Tibial artery (tissue), 4 donors: Measurements from ENCODE around the gene CCDC91.

Experiments used
- DNase-seq, 2 donors: peaks; one replicate each; pipeline ENCODE4 v3.0.0-alpha.2; 2019
- H3K27ac ChIP-seq, 2 donors: fragments of 200-600 bp; sonication (generic) in 1 of 2; 1 replicate in 1 of 2; 2 replicates in 1 of 2; pipeline ENCODE4 v1.5.1; 2018 to 2019; ENCODE audit warnings: mild to moderate bottlenecking in 1 of 2
- H3K27me3 ChIP-seq, 2 donors: fragments of 200-600 bp; sonication (generic) in 1 of 2; one replicate each; pipeline versions ENCODE4 v1.5.1 to v1.6.0; 2016 to 2019
- H3K36me3 ChIP-seq, 3 donors: fragments of 200-600 bp; sonication (generic) in 2 of 3; one replicate each; pipeline ENCODE4 v1.5.1; 2016 to 2019; ENCODE audit warnings: mild to moderate bottlenecking in 2 of 3
- H3K4me1 ChIP-seq, 4 donors: fragments of 200-600 bp; sonication (generic) in 2 of 4; 1 replicate in 3 of 4; 2 replicates in 1 of 4; pipeline ENCODE4 v1.5.1; 2016 to 2019
- H3K4me3 ChIP-seq, 2 donors: fragments of 200-600 bp; sonication (generic) in 1 of 2; 1 replicate in 1 of 2; 2 replicates in 1 of 2; pipeline ENCODE4 v1.5.1; 2018 to 2019; ENCODE audit warnings: mild to moderate bottlenecking in 2 of 2
- H3K9me3 ChIP-seq, 3 donors: fragments of 200-600 bp; sonication (generic) in 1 of 3; one replicate each; pipeline ENCODE4 v1.5.1; 2016 to 2019
- CTCF ChIP-seq, 2 experiments: fragments of 200-600 bp in 1 of 2; fragments of 450-650 bp in 1 of 2; IDR thresholded peaks; one replicate each; pipeline ENCODE4 v1.5.1; 2017 to 2019; ENCODE audit warnings: antibody characterized with exemption in 2 of 2, mild to moderate bottlenecking in 1 of 2, moderate library complexity in 1 of 2
- intact Hi-C: fragments of 100-400 bp; cut with DNase I; formaldehyde crosslinking; loops from one replicate; pipeline ENCODE4 v1.15.0; 2023; ENCODE audit warnings: low total_unique reads

Gene CCDC91

GRCh38 chr12:28164644-28165275, 25.5 kb upstream of the CCDC91 start:
- intact Hi-C loops, result no loop called here
- H3K36me3 ChIP-seq, result no peaks in the 10 kb centered on the region
- TF ChIP-seq CTCF (IDR thresholded peaks at IDR 0.05), result no peak
- DNase-seq, result no peak
- no peak overlapping the region for H3K27ac ChIP-seq
- no peaks in the 10 kb centered on the region for H3K4me1 ChIP-seq
- H3K4me3 ChIP-seq, result no peak overlapping the region
- H3K9me3 ChIP-seq, result no peaks in the 10 kb centered on the region
- H3K27me3 ChIP-seq, result no peaks in the 10 kb centered on the region

DNA sequence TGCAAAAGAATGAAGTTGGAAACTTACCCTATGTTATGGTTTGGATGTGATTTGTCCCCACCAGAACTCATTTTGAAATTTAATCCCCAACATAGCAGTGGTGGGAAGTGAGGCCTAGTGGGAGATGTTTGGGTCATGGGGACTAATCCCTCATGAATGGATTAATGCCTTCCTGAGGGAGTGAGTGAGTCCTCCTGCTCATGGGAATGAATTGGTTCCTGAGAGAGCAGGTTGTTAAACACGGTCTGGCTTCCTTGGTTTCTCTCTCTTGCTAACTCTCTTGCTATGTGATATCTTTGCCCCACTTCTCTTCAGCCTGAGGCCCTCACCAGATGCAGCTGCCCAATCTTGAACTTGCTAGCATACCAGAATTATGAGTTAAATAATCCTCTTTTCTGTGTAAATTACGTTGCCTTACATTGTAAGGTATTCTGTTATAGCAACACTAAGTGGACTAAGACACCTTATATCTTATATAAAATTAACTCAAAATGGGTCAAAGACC, 22.2 kb upstream of the CCDC91 start:
- Histone ChIP-seq H3K4me1 (no peaks in the 10 kb centered on the region), H3K27me3 (no peaks in the 10 kb centered on the region), H3K27ac (no peak overlapping the region), H3K36me3 (no peaks in the 10 kb centered on the region), H3K4me3 (no peak overlapping the region), H3K9me3 (no peaks in the 10 kb centered on the region)
- no peak for DNase-seq
- TF ChIP-seq CTCF (IDR thresholded peaks at IDR 0.05), result no peak
- intact Hi-C loops, result no loop called here

DNA sequence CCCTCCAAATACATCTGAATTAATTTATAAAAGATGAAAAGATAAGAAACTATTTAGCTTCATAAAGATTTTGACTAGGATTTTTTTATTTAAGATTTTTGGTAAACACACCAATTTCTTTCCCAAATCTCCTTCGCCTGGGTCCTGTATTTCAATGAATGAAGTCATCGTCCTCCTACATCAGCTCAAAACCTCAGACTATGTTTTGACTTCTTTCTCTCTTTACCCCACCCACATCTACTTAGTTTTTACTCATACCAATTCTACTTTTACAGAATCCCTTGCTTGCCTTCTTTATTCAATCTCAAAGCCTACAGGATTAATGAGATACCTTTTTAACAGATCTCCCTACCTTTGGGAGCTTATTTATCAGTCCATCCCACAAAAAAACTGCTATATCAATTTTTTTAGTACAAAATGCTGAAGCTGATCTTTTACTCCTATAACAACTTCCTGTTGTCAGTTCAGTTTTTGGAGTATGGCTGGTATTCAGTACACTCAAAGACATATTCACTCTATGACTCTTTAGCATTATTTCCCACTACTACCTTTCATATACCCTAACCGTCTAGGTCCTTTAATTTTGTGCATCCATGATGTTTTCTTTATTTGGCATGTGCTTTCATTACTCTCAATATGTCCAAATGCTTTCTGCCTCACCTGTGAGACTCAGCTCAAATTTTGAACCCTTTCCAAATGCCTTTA, 18.7 kb upstream of the CCDC91 start:
- intact Hi-C loops, result no loop called here
- no peaks in the 10 kb centered on the region for H3K27me3 ChIP-seq
- no peak for TF ChIP-seq CTCF (IDR thresholded peaks at IDR 0.05)

GRCh38 chr12:28172434-28173030, 17.7 kb upstream of the CCDC91 start:
- DNase-seq, result no peak
- no peaks in the 10 kb centered on the region for H3K36me3 ChIP-seq
- no peaks in the 10 kb centered on the region for H3K4me1 ChIP-seq
- H3K27me3 ChIP-seq, result no peaks in the 10 kb centered on the region
- intact Hi-C loops, result no loop called here
- no peak overlapping the region for H3K27ac ChIP-seq
- H3K4me3 ChIP-seq, result no peak overlapping the region
- peak; percentile 18 to 21 for TF ChIP-seq CTCF (IDR thresholded peaks at IDR 0.05)
- H3K9me3 ChIP-seq, result no peaks in the 10 kb centered on the region

More for the DNA sequence above, 18.7 kb upstream of the CCDC91 start:
- no peak for DNase-seq
- Histone ChIP-seq H3K27ac (no peak overlapping the region), H3K9me3 (no peaks in the 10 kb centered on the region), H3K36me3 (no peaks in the 10 kb centered on the region), H3K4me3 (no peak overlapping the region), H3K4me1 (no peaks in the 10 kb centered on the region)

DNA sequence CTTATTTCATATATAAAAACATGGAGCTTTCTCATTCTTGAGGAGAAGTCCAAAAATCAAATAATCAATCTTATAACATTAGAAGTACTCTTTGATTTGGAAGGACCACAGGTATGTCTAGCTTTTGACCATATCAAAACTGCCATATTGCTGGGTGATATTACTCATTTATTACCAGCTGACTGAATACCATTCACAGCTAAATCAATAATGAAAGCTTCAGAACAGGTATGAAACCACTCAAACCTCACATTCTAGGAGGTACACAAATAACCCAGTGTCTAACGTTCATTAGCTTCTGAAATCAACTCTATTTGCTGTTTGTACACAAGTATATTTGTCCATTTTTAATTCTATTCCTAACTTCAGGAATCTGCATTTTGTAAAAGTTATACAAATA, 16.8 kb upstream of the CCDC91 start:
- no peak for DNase-seq
- Histone ChIP-seq H3K36me3 (no peaks in the 10 kb centered on the region), H3K4me3 (no peak overlapping the region), H3K27ac (no peak overlapping the region), H3K9me3 (no peaks in the 10 kb centered on the region), H3K27me3 (no peaks in the 10 kb centered on the region), H3K4me1 (no peaks in the 10 kb centered on the region)
- intact Hi-C loops, result no loop called here
- TF ChIP-seq CTCF (IDR thresholded peaks at IDR 0.05), result no peak
